Stimulated activated CD4-positive, alpha-beta T cell treated with anti-CD3 and anti-CD28 coated beads, Interleukin-15, amount 100 ng/mL, for 48 hours (primary cell): ENCODE results near the gene CCDC107.

Experiments used
- DNase-seq, 2 donors: peaks; one replicate each; pipeline ENCODE4 v3.0.0-alpha.2; 2020; ENCODE audit warnings: low read depth in 2 of 2

Gene CCDC107

DNA sequence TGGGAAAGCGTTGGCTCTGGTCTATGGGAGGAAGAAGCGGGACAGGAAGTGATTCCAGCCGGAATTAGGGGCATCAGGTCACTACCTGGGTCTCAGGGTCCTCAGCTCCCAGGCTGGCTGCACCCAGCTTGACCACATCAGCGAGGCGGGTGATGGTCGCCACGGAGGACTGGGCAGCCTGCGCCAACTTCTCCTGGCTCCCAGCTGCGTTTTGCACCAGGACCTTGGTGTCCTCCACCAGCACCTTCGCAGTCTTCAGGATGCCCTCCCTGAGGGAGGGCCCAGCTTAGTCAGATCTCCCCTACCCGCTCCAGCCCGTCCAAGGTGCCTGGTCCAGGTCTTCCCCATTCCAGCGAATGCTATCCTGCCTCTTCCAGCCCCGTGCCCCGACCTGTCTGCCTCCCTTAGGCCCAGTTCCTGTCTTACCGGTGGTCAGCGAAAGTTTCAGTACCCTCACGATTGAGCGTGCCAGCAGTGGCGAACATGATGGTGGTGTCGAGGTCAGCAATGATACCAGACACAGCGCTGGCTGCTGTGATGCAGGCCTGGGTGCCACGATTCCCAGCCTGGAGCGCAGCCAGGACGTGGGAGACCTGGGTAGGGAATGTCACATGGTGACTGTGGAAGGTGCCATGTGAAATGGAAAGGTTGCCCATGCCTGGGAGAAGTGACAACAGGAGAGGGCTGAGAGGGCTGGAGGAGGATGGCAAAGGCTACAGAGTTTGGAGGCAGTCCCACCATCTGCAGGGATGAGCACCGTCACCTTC lies 46.0 kb downstream of the CCDC107 start:
- no peak for DNase-seq

DNA sequence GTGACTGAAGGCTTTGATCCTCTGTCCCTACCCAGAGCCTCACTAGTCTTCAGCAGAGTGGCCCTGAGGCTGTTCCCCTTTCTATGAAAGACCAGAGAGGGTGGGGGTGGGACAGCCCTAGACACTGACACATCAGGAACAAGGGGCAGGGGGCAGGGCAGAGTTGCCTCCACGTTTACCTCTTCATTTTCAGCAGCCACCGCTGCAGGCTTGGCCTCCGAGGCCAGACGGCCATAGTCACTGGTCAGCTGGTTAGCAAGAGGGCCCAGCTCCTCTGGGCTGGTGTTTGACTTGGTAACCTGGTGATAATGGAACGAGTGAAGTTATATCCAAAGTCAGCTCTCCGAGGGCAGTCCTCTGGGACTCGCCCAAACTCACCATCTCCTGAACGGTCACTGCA lies 47.3 kb downstream of the CCDC107 start:
- no peak for DNase-seq

DNA sequence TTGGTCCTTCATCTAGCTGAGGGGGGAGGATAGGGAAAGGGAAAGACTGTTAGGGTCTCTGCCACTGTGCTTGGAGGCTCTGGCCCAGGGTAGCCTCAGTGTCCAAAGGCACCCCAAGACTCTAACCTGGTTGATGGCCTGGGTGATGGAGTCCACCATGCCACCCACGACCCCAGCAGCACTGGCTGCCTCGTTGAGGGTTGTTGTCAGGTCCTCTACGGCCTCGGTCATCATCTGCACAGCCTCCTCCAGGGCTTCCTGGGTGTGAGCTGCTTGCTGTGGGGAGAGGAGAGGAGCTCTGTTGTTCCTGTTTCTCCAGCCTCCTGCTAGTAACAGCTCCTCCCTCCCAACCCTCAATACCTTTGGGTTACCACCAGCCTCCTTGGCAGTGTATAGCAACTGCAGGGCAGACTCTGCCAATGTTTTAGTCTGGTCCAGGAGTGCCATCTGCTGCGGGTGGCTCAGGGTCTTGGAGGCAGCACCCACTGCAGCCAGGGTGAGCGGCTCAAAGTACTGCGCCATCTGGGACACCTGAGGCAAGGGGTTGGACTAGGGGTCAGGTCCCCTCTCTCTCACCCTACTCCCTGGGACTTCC lies 47.8 kb downstream of the CCDC107 start:
- no peak for DNase-seq

DNA sequence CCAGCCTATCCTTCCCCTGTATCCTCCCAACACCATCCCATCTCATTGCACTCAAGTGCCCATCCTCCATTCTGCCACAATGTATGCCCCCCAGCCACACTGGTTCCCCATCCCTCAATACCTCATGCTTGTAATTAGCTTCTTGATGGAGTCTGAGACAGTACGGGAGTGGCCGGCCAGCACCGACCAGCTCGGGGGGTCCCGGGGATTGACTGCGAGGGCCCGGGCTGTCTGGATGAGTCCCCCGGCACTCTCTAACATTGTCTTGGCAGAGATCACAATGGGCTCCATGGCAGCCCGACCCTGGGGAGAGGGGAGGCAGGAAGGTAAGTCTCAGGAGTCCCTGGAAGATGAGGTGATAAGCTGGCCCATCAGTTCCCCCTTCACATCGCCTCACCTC lies 48.9 kb downstream of the CCDC107 start:
- DNase-seq: no peak

GRCh38 chr9:35708146-35708545 lies 50.1 kb downstream of the CCDC107 start:
- no peak for DNase-seq

GRCh38 chr9:35710818-35711500 lies 52.9 kb downstream of the CCDC107 start:
- no peak for DNase-seq
